Mesenteric fat pad (tissue), 1 donor: ENCODE results near the gene CMIP. TPM values are rescaled to one million over a fixed set of nuclear protein-coding genes. Genes with fewer than 3 reads are reported as not detected.

Experiments used
- DNase-seq: peaks from one replicate; pipeline ENCODE4 v3.0.0-alpha.2; 2020; ENCODE audit warnings: low spot score
- total RNA-seq: library from RNA; stranded (reverse); fragmentation: NEBNext Ultra II Directional; extraction: Animal tissue kit (Norgen Biotek cat#: 25700); gene quantifications from one replicate; pipeline ENCODE4 v1.2.1, GENCODE V29; 2021
- donor health status: DM: yes; HTN: yes; CAD: no.

The CMIP gene
- total RNA-seq, 1 donor from 2014 or later: 68.4 TPM

- DNase-seq: no peak
Measured at GRCh38 chr16:81650281-81650680, 205.7 kb downstream of the CMIP start.

GRCh38 chr16:81650982-81651562 is 206.5 kb downstream of the CMIP start:
- peak; percentile 92 for DNase-seq

- no peak for DNase-seq
Measured at GRCh38 chr16:81651758-81652718, 207.4 kb downstream of the CMIP start.

- DNase-seq: no peak
Measured at GRCh38 chr16:81652798-81653505, 208.3 kb downstream of the CMIP start.

GRCh38 chr16:81654346-81654745 is 209.7 kb downstream of the CMIP start:
- DNase-seq: no peak

- no peak for DNase-seq
Measured at GRCh38 chr16:81655469-81656162, 211.0 kb downstream of the CMIP start.

- no peak for DNase-seq
Measured at GRCh38 chr16:81657224-81657623, 212.6 kb downstream of the CMIP start.

GRCh38 chr16:81657781-81658180 is 213.2 kb downstream of the CMIP start:
- DNase-seq: no peak

- DNase-seq: no peak
Measured at GRCh38 chr16:81658373-81658772, 213.8 kb downstream of the CMIP start.

- no peak for DNase-seq
Measured at GRCh38 chr16:81659249-81659648, 214.6 kb downstream of the CMIP start.

- DNase-seq: no peak
Measured at GRCh38 chr16:81661082-81661481, 216.5 kb downstream of the CMIP start.

- no peak for DNase-seq
Measured at GRCh38 chr16:81664153-81664552, 219.5 kb downstream of the CMIP start.

- DNase-seq: no peak
Measured at GRCh38 chr16:81665588-81665987, 221.0 kb downstream of the CMIP start.

- no peak for DNase-seq
Measured at GRCh38 chr16:81666113-81666512, 221.5 kb downstream of the CMIP start.

- DNase-seq: no peak
Measured at GRCh38 chr16:81668243-81669097, 223.9 kb downstream of the CMIP start.

- DNase-seq: no peak
Measured at GRCh38 chr16:81669473-81670350, 225.1 kb downstream of the CMIP start.

- DNase-seq: no peak
Measured at GRCh38 chr16:81671738-81672597, 227.4 kb downstream of the CMIP start.

GRCh38 chr16:81673432-81673831 is 228.8 kb downstream of the CMIP start:
- DNase-seq: no peak
